Omental fat pad (tissue), 4 donors: ENCODE results near the gene NELL1. TPM values are rescaled to one million over a fixed set of nuclear protein-coding genes. Genes with fewer than 3 reads are reported as not detected.

Source experiments
- ATAC-seq: fragments of 150-250 bp; one replicate; pipeline ENCODE4 v1.9.1; 2016; ENCODE audit warnings: mild to moderate bottlenecking, moderate library complexity; ENCODE audit not compliant: low FRiP score
- DNase-seq: peaks from one replicate; pipeline ENCODE4 v3.0.0-alpha.2; 2019; ENCODE audit warnings: low spot score
- CTCF ChIP-seq, 3 donors: fragments of 450-650 bp; IDR thresholded peaks; one replicate each; pipeline ENCODE4 v1.5.1; 2016 to 2017; ENCODE audit warnings: antibody characterized with exemption in 3 of 3, mild to moderate bottlenecking in 3 of 3, moderate library complexity in 2 of 3
- total RNA-seq, 4 donors: library from RNA; depleted of rRNA; stranded (reverse); fragments of >200 nt; gene quantifications; one replicate each; pipeline ENCODE4 v1.1.0, GENCODE V29; 2016

Gene NELL1
- total RNA-seq, 4 donors from 2014 or later, result 0.48 to 1.3 TPM; not detected in 2

GRCh38 chr11:21541187-21541751 lies 871.9 kb downstream of the NELL1 start:
- DNase-seq (no peak), ATAC-seq (no peak)
- TF ChIP-seq CTCF (IDR thresholded peaks at IDR 0.05), result no peak

DNA sequence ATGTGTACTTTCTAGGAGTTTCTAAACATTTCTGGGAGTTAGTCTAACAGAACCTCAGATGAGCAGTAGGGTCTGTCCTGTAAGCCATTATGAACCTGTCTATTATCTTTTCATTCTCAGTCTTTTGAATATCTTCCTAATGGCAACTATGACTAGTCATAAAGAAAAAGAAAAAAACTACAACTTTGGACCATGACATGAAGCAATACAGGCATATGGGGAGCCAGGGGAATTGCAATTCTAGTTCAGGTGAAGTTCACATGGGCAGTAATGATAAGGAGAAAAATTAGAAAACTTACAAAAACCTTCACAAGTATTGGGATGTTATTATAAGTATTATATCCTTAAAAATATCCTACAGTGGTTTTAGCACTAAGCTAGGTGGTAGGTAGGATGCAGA lies 874.5 kb downstream of the NELL1 start:
- no peak for TF ChIP-seq CTCF (IDR thresholded peaks at IDR 0.05)
- ATAC-seq (no peak), DNase-seq (no peak)

DNA sequence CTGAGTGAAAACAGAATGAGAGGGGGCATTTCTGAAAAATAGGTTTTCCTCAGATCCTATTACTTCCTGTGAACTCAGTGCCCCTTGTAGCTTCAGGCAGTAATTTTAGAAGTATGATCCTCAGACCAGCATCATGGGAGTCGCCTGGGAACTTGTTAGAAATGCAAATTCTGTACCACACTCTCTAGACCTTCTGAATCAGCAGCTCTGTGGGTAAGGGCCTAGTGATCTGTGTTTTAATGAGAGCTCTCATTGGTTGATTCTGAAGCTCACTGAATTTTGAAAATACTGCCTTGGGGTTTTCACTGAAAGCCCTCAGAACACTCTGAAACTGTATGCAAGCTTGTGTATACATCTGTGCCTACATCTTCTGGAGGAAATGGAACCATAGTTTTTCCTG lies 876.3 kb downstream of the NELL1 start:
- TF ChIP-seq CTCF (IDR thresholded peaks at IDR 0.05), result no peak
- ATAC-seq (no peak), DNase-seq (no peak)

GRCh38 chr11:21546703-21547102 lies 877.3 kb downstream of the NELL1 start:
- ATAC-seq (no peak), DNase-seq (no peak)
- TF ChIP-seq CTCF (IDR thresholded peaks at IDR 0.05), result no peak

DNA sequence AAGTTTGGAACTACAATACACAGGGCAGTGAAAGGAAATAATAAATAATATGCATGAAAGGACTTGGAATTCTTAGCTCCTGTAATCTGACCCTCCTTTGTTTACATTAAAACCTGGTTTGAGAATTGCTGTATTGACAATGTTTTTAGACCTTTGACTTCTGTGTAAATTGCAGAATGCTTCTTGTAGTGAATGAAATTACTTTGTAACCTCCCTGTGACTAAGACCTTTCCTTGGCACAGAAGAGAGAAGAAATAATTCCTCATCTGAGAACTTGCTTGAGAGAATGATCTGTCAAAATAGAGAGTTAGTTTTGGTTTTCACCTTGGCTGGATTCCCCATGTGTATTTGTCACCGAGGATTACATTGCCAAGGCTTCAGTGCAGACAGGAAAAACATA lies 883.5 kb downstream of the NELL1 start:
- no peak for TF ChIP-seq CTCF (IDR thresholded peaks at IDR 0.05)
- DNase-seq (no peak), ATAC-seq (no peak)

- ATAC-seq, result no peak
- no peak for TF ChIP-seq CTCF (IDR thresholded peaks at IDR 0.05)
- DNase-seq, result no peak
These were observed 884.4 kb downstream of the NELL1 start for GRCh38 chr11:21553795-21554194.

DNA sequence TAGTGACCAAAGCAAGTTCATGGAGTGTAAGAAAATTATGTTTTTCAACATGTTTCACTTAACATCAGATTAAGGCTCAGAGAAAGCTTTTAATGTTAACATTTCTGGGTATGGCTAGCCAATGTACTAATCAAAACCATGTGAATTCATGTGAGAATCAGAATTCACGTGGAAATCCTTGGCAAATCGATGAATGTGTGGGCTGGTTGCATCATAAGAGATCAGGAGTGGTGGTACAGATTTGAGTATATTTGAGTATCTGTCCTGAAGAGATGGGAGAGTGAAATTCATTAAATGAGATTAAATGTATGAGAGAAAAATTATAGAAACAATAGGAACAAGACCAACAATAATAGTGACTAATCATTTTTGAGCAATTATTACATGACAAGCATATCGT lies 884.9 kb downstream of the NELL1 start:
- no peak for ATAC-seq
- no peak for DNase-seq
- TF ChIP-seq CTCF (IDR thresholded peaks at IDR 0.05), result no peak
